ENCODE measurements around the gene PAPPA. TPM values are rescaled to one million over a fixed set of nuclear protein-coding genes. Genes with fewer than 3 reads are reported as not detected.

The PAPPA gene
- total RNA-seq, 6 experiments from 2014 or later, result 0.07 to 0.50 (median 0.32) TPM

- TF ChIP-seq POLR2A (IDR thresholded peaks at IDR 0.05) (no peak), CTCF (IDR thresholded peaks at IDR 0.05) (no peak)
- intact Hi-C loops (cut with DNase I), result no loop called here
- Histone ChIP-seq H3K9me3 (no peaks in the 10 kb centered on the region), H3K4me3 (no peak overlapping the region), H3K36me3 (no peaks in the 10 kb centered on the region), H3K4me1 (no peaks in the 10 kb centered on the region), H3K27me3 (no peaks in the 10 kb centered on the region), H3K27ac (no peak overlapping the region)
- ATAC-seq (no peak), DNase-seq (no peak)
- WGBS (ENCODE audit: insufficient coverage, low coverage, low lambda C conversion rate, missing lambda C conversion rate), result 78% methylated on average over 4 of the region's 4 CpGs
These were observed 208.0 kb downstream of the PAPPA start for GRCh38 chr9:116361547-116361946.

- DNase-seq (no peak), ATAC-seq (no peak)
- no peak overlapping the region for H3K4me3 ChIP-seq
- 94% methylated on average over 6 of the region's 6 CpGs for WGBS (ENCODE audit: insufficient coverage, low coverage, low lambda C conversion rate, missing lambda C conversion rate)
- intact Hi-C loops (cut with DNase I), result no loop called here
- no peaks in the 10 kb centered on the region for H3K27me3 ChIP-seq
- no peaks in the 10 kb centered on the region for H3K4me1 ChIP-seq
- H3K36me3 ChIP-seq, result no peaks in the 10 kb centered on the region
- no peaks in the 10 kb centered on the region for H3K9me3 ChIP-seq
- no peak overlapping the region for H3K27ac ChIP-seq
- no peak for TF ChIP-seq POLR2A (IDR thresholded peaks at IDR 0.05)
- no peak for TF ChIP-seq CTCF (IDR thresholded peaks at IDR 0.05)
These were observed 208.9 kb downstream of the PAPPA start for GRCh38 chr9:116362493-116362892.

GRCh38 chr9:116365056-116365471 lies 211.5 kb downstream of the PAPPA start:
- Histone ChIP-seq H3K9me3 (no peaks in the 10 kb centered on the region), H3K36me3 (no peaks in the 10 kb centered on the region), H3K4me1 (no peaks in the 10 kb centered on the region), H3K4me3 (no peak overlapping the region), H3K27ac (no peak overlapping the region), H3K27me3 (no peaks in the 10 kb centered on the region)
- peak in 3 of 4 donors; percentile 19 to 37 (median 23) for ATAC-seq
- 79% methylated on average over 4 of the region's 9 CpGs for WGBS (ENCODE audit: insufficient coverage, low coverage, low lambda C conversion rate, missing lambda C conversion rate)
- intact Hi-C loops (cut with DNase I), result no loop called here
- TF ChIP-seq CTCF (IDR thresholded peaks at IDR 0.05) (no peak), POLR2A (IDR thresholded peaks at IDR 0.05) (no peak)
- no peak for DNase-seq

GRCh38 chr9:116366241-116366640 lies 212.7 kb downstream of the PAPPA start:
- H3K9me3 ChIP-seq, result no peaks in the 10 kb centered on the region
- no peak overlapping the region for H3K27ac ChIP-seq
- TF ChIP-seq POLR2A (IDR thresholded peaks at IDR 0.05), result no peak
- TF ChIP-seq CTCF (IDR thresholded peaks at IDR 0.05), result no peak
- no peak overlapping the region for H3K4me3 ChIP-seq
- H3K4me1 ChIP-seq, result no peaks in the 10 kb centered on the region
- ATAC-seq (no peak), DNase-seq (no peak)
- H3K36me3 ChIP-seq, result no peaks in the 10 kb centered on the region
- intact Hi-C loops (cut with DNase I), result no loop called here
- no peaks in the 10 kb centered on the region for H3K27me3 ChIP-seq
- 100% methylated on average over 1 of the region's 1 CpG for WGBS (ENCODE audit: insufficient coverage, low coverage, low lambda C conversion rate, missing lambda C conversion rate)

GRCh38 chr9:116368680-116369079 lies 215.1 kb downstream of the PAPPA start:
- DNase-seq (no peak), ATAC-seq (no peak)
- intact Hi-C loops (cut with DNase I), result no loop called here
- H3K27ac ChIP-seq, result no peak overlapping the region
- no peaks in the 10 kb centered on the region for H3K27me3 ChIP-seq
- no peaks in the 10 kb centered on the region for H3K36me3 ChIP-seq
- no peak for TF ChIP-seq CTCF (IDR thresholded peaks at IDR 0.05)
- WGBS (ENCODE audit: insufficient coverage, low coverage, low lambda C conversion rate, missing lambda C conversion rate), result no CpG with 5 or more reads among the region's 9 CpGs
- H3K9me3 ChIP-seq, result no peaks in the 10 kb centered on the region
- H3K4me3 ChIP-seq, result no peak overlapping the region
- no peaks in the 10 kb centered on the region for H3K4me1 ChIP-seq
